Skeletal muscle cell (primary cell): ENCODE results near the gene SLIRP.
"Not testable (repeated sequence)": the region's sequence is repeated elsewhere in the genome, so short reads cannot be mapped to it uniquely, and the experiment has no call there.

Experiments
- DNase-seq: peaks from one replicate; pipeline ENCODE4 v3.0.0-alpha.2; 2010; ENCODE audit warnings: low read depth
- H3K4me3 ChIP-seq: 2 replicates; pipeline ENCODE4 v1.5.1; 2011; ENCODE audit warnings: low read depth, mild to moderate bottlenecking, control low read depth, low read length, moderate library complexity

The SLIRP gene

GRCh38 chr14:77738559-77739250, 30.8 kb downstream of the SLIRP start:
- no peak overlapping the region for H3K4me3 ChIP-seq
- no peak for DNase-seq

DNA sequence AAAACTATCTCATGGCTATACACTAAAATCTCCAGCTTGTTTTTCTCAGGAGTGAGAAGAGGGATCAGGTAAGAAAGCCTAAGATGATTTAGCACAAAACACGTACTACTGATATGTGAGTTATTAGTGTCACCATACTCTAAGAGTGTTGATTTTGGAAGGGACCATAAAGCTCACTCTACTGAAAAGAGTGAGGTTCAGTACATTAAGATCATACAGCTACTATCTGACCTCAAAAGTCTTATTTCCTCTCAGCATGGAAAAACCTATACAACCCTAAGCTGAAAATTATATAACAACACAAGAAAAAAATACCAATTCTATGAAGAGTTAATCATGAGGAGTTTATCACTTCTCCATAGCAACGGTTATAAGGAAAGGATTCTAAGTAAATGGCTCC, 33.5 kb downstream of the SLIRP start:
- no peak overlapping the region for H3K4me3 ChIP-seq
- no peak for DNase-seq

DNA sequence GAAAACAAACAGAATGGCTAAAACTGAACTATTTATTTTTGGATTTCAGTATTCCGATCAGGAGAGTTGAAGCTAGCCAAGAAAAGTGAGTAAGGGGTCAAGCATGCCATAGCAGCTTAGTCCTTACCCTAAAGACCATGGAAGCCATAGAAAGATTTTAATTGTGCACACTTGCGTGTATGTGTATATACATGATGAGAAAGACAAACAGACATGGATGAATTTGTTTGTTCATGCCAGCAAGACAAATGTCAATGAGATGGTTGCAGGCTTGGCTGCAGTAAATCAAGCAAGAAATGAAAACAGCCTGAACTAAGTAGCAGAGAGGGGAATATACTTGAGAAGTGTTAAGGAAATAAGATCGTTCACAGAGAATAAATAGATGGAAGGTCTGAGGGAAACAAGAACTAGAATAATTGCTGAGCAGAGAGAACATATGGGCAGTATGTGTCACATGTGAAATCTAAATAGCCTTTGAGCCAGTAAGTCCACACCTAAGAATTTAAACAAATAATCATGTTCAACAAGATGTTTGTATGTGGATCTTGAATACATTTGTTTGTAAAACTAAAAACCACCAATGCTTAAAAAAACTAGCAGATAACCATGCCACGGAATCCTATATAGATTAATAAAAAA, 38.3 kb downstream of the SLIRP start:
- no peak overlapping the region for H3K4me3 ChIP-seq
- DNase-seq = no peak

DNA sequence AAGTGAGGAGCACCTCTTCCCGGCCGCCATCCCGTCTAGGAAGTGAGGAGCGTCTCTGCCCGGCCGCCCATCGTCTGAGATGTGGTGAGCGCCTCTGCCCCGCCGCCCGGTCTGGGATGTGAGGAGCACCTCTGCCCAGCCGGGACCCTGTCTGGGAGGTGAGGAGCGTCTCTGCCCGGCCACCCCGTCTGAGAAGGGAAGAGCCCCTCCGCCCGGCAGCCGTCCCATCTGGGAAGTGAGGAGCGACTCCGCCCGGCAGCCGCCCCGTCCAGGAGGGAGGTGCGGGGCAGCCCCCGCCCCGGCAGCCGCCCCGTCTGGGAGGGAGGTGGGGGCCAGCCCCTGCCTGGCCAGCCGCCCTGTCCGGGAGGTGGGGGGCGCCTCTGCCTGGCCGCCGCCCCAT, 39.5 kb downstream of the SLIRP start:
- H3K4me3 ChIP-seq, DNase-seq: not testable (repeated sequence)

DNA sequence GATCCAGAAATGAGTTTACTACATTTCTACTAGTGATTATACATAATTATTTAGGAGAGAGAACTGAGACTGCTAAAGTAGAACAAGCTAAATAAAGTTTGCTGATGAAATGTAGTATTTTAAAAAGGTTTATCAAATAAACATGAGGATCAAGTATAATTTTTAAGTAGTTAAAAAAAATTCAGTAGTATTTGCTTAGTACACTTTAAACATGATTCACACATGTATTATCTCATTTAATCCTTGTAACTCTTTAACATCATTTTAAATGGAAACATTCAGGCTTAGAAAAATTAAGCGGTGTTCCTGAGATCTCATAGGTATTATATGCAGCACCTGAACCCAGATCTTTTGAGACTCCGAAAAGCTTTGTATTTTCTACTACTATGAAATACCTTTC, 44.4 kb downstream of the SLIRP start:
- DNase-seq = no peak
- H3K4me3 ChIP-seq = no peak overlapping the region

DNA sequence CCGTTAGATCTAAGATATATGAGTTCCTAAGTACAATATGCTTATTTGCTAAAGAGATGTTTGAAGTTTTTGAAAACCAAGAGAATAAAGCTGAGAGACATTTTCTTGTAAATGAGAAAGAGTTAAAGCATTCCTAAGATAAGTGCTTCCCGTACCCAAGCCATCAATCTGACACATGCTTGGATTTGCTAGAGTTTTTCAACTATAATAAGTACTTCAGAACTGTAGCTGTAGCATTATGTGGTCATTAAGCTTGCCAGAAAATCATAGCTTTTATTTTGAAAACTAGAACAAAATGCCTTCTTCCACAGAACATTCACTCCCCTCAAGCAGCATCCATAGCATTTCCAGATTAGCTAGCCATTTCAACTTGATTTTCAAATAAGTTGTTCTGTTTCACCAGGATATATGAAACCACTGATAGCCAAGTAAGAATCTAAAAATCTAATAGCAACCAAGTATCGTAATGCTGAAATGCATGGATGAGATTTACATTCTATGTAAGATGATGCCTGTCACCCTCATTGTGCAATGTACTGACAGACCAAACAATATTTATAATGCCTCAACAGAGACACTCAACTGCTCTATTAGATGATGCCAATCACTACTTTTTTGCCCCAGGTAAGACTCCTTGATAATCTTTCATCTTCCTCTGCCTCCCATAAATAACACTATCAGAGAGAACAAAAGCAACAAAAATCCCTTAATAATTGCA, 45.1 kb downstream of the SLIRP start:
- no peak for DNase-seq
- H3K4me3 ChIP-seq = no peak overlapping the region

- DNase-seq = no peak
- peak within 1 kb of the TSS; percentile 91 for H3K4me3 ChIP-seq
These were observed 52.7 kb downstream of the SLIRP start, which contains the start of gene SNW1 for GRCh38 chr14:77760381-77761204. Gene SNW1, minus strand, starts transcription at chr14:77761156. Its CDS starts 29 bp downstream, at chr14:77761127.

DNA sequence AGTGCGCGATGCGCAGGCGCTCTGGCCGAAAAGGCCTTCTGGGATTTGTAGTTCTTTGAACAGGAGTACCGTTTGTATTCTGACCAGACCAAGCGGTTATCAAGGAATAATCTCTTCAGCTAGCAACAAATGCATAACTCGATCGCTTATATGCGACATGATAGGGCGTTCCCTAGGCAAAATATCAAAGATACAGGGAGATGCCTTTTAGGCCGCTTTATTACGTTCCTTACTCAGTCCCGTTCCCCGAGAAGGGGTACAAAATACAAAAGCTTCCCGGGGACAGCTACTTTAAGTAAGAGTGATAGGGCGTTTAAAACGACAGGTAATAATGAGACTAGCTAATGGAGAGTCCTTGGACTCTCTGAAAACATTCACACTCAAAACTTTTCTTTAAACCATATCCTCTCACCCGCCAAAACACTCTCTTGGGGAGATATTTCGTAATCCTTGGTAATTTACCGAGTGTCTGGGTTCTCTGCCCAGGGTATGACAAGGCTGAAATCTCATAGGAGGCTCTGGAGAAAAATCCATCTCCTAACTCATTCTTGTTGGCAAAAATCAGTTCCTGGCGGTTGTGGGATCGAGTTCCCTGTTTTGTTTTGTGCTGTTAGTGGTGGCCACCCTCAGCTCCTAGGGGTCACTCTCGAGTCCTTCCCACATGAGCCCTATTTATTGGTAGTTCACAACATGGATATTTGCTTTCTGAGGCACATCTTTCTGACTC, 53.5 kb downstream of the SLIRP start:
- DNase-seq = peak; percentile 79
- H3K4me3 ChIP-seq = peak overlapping the region; percentile 91

DNA sequence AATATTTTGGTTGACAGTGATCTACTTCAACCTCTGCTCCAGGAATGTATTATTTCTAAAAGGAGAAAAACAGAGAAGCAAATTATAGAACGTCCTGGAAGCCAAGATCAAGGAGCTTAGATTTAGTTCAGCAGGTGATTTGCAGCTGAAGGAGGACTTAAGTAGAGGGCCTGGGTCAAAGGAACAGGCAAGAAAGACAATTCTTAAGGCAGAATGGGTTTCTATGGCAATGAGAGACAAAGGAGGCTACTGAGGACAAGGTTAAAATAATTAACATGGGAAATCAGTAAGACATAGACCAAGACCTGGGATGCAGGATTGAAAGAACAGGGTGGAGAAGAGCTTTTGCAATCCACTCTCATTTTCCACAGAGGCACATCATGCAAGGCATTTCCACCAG, 55.4 kb downstream of the SLIRP start:
- no peak overlapping the region for H3K4me3 ChIP-seq
- no peak for DNase-seq

- DNase-seq = no peak
- H3K4me3 ChIP-seq = no peak overlapping the region
These were observed 56.1 kb downstream of the SLIRP start for GRCh38 chr14:77763978-77764377.
